AG04449 (cell line): Measurements from ENCODE around the gene ACBD3.

Experiments used
- CTCF ChIA-PET: fragments of 350-600 bp; formaldehyde crosslinking; extraction: SDS; loops from one replicate; lab custom pipeline; 2021; ENCODE audit warnings: antibody characterized with exemption; lab: Yijun Ruan, JAX
- POLR2A ChIA-PET: fragments of 400-600, 350-600 bp; formaldehyde crosslinking; extraction: SDS; loops from one replicate; lab custom pipeline; 2020; ENCODE audit warnings: antibody characterized with exemption, inconsistent platforms; lab: Yijun Ruan, JAX
- DNase-seq: peaks from one replicate; pipeline ENCODE4 v3.0.0-alpha.2; 2010; ENCODE audit warnings: low read depth, low spot score
- H3K4me3 ChIP-seq: 2 replicates; pipeline ENCODE4 v1.5.1; 2011; ENCODE audit warnings: low read depth, mild to moderate bottlenecking, control low read depth, low read length
- TF ChIP-seq, protein P1 (sequence below): IDR thresholded peaks from one replicate; pipeline ENCODE4 v1.5.1; 2011; ENCODE audit warnings: mild to moderate bottlenecking, moderate library complexity, low read length, control low read depth, inconsistent platforms; ENCODE audit not compliant: insufficient read depth; ENCODE audit errors: missing control alignments

The ACBD3 gene

DNA sequence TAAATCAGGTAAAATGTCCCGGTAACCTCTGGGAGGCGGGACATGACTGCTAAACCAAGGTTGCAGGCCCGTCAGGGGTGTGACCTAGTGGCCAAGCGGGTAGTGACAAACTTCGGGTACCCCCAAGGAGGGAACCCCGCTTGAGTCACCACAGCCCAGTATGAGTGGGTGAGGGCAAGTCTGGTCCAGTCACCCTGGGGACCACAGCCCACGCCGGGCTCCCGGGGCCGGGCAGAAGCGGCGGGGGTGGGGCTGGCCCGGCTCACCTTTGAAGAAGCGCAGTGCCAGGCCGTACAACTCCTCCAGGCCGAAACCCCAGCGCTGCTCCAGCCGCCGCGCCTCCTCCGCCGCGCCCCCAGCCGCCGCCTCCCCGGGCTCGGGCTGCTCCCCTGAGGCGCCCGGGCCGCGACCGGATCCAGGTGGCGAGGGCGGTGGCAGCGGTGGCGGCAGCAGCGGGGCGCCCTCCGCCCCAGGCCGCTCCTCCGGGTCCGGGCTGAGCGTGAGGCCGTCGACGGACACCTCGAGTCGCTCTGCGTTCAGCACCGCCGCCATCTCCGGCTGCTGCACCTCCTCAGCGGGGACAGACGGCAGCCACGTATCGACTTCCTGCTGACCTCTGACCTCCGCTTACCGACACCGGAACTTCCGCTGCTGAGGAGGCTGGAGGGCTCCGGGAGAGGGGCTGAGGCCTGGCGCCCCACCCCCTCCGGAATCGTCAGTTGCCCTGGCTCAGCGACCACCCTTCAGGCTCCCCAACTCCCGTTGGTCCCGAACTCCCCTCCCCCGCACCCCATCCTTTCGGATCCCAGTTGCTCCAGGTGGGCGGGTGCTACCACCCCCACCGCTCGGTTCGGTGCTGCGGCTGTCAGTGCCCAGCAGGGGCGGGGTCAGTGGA lies at the start of gene ACBD3:
TSS of gene ACBD3 (minus strand) at position 618 of the 895 bp plus-strand sequence. CDS start at position 552, 66 bp downstream.
- DNase-seq: peak; percentile 26
- CTCF ChIA-PET: interaction anchor here (0.8 to 6.3 kb wide), 5 partner anchors 10 to 222 kb away, joined by 5 to 62 read pairs (median 7); partner anchors contain the start of gene PARP1
- peak within 1 kb of the TSS; percentile 97 for H3K4me3 ChIP-seq
- POLR2A ChIA-PET: no interaction called here
- TF ChIP-seq, protein P1, sequence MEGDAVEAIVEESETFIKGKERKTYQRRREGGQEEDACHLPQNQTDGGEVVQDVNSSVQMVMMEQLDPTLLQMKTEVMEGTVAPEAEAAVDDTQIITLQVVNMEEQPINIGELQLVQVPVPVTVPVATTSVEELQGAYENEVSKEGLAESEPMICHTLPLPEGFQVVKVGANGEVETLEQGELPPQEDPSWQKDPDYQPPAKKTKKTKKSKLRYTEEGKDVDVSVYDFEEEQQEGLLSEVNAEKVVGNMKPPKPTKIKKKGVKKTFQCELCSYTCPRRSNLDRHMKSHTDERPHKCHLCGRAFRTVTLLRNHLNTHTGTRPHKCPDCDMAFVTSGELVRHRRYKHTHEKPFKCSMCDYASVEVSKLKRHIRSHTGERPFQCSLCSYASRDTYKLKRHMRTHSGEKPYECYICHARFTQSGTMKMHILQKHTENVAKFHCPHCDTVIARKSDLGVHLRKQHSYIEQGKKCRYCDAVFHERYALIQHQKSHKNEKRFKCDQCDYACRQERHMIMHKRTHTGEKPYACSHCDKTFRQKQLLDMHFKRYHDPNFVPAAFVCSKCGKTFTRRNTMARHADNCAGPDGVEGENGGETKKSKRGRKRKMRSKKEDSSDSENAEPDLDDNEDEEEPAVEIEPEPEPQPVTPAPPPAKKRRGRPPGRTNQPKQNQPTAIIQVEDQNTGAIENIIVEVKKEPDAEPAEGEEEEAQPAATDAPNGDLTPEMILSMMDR: peak; percentile 19

GRCh38 chr1:226233806-226234205 lies 47.3 kb upstream of the ACBD3 start:
- TF ChIP-seq, protein P1: no peak
- H3K4me3 ChIP-seq: no peak overlapping the region

DNA sequence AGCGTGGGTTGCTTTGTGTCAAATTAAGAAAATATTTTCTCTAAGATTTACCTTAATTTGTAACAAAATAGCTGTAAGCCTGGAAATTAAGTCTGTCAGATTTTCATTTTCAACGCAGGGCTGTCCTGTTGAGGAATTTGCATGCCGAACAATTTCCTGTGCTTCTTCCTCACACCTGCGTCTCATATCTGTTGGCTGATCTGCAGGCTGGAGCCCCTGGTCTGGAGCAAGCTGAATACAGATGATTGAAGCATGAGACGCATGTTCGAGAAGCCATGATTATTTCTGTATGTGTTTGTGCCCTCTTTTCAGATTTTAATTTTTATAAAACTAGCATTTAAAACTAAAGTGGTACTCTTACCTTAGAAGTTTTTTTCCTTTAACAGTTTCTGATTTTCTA lies 46.8 kb upstream of the ACBD3 start:
- POLR2A ChIA-PET: no interaction called here
- CTCF ChIA-PET: interaction anchor here (1.0 kb wide), 2 partner anchors 33 to 36 kb away, joined by 3 to 4 read pairs; no protein-coding TSS in a partner anchor
- no peak overlapping the region for H3K4me3 ChIP-seq

More at GRCh38 chr1:226233806-226234205, 47.3 kb upstream of the ACBD3 start:
- ChIA-PET POLR2A (no interaction called here), CTCF (no interaction called here)
- DNase-seq: no peak

GRCh38 chr1:226226601-226227000 lies 40.1 kb upstream of the ACBD3 start:
- H3K4me3 ChIP-seq: no peak overlapping the region
- POLR2A ChIA-PET: interaction anchor here (0.7 kb wide), 1 partner anchor 41 kb away, joined by 3 read pairs; no protein-coding TSS in a partner anchor
- CTCF ChIA-PET: interaction anchor here (0.8 kb wide), 1 partner anchor 30 kb away, joined by 5 read pairs; no protein-coding TSS in a partner anchor
- DNase-seq: no peak
- TF ChIP-seq, protein P1: no peak

More for the DNA sequence above, 46.8 kb upstream of the ACBD3 start:
- TF ChIP-seq, protein P1: no peak
- DNase-seq: no peak

- ChIA-PET CTCF (interaction anchor here (1.8 kb wide), 1 partner anchor 98 kb away, joined by 5 read pairs; no protein-coding TSS in a partner anchor), POLR2A (no interaction called here)
- TF ChIP-seq, protein P1: peak; percentile 11
- peak overlapping the region; percentile 56 for H3K4me3 ChIP-seq
- no peak for DNase-seq
Measured at GRCh38 chr1:226223786-226224244, 37.3 kb upstream of the ACBD3 start.
